Measurements from ENCODE around the gene SLC41A2. TPM values are rescaled to one million over a fixed set of nuclear protein-coding genes. Genes with fewer than 3 reads are reported as not detected.

The SLC41A2 gene
- total and polyA plus RNA-seq, 2 of the 13 experiments (the other 11 are each of a cell fraction or from before 2014, with no cell fraction given): 2.3 to 12.8 TPM

DNA sequence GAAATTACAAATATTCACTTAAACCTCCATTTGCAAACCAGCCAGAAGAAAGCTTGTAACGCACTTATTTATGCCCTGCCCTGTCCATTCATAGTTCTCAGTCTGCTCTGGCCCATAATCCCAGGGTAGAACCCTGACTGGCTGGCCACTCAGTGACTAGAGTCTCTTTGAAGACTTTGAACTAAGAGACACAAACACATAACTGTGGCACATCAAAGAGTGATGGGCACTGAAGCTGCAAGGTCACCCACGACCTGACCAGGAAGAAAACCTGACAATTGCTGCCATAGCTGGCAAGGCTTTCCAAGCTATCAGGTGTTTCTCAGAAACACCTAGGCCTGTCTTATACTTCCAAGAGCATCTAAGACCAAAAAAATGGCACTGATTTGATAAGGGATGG lies 28.7 kb downstream of the SLC41A2 start (continued):
- TF ChIP-seq ZNF232 (CRISPR knock-in tag; IDR thresholded peaks at IDR 0.05; ENCODE audit: borderline replicate concordance) (no peak), ZNF614 (CRISPR knock-in tag; IDR thresholded peaks at IDR 0.05; ENCODE audit: borderline replicate concordance) (no peak), SAP130 (CRISPR knock-in tag; IDR thresholded peaks at IDR 0.05; ENCODE audit: low read depth) (0 out of 2 replicates have a peak, but pooled peaks have one; percentile 11)
- TF ChIP-seq, protein P1, sequence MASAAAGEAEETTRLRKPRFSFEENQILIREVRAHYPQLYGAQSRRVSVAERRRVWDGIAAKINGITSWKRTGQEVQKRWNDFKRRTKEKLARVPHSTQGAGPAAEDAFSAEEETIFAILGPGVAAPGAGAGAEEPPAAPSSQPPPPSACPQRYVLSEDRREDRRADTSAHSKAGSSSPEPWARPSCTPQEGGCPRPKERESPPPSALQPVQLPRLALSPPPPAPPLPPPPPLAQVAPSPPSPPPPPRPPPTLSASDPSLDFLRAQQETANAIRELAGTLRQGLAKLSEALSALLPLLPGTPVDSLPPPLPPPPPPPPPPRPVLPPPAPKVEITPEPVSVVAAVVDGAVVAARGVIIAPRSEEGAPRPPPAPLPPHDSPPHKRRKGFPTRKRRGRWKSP (CRISPR knock-in tag; IDR thresholded peaks at IDR 0.05): no peak

DNA sequence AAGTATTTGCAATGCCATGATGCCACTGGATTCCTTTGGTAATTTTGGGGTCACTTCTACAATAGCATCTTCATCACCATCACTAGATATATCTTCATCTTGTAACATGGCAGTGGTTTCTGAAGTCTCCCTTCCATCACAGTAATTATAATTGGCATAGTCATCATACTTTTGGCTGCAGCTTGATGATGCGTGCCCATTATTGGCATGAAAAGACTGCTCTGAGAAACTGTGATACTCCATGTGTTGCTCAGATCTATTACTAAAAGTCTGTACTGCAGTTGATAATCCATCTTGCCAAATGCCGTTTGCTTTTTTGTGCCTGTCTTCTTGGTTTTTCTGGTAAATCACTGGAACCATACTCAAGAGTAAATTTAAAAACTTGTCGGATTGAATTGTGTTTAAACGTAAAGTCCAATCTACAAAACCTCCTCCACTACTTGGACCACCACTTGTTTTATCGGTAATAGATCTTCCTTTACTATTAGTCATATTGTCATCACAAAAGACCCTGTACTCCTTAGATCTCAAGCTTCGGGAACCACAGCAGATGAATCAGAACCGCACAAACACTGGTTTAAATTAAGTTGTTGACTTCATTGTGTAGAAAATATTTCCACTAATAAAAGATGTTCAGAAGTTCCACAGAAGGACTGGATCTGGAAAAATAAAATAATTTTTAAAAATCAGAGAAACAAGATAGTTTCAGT lies 29.9 kb downstream of the SLC41A2 start:
- Histone ChIP-seq H3K9me3 (ENCODE audit: low read length) (no peaks in the 10 kb centered on the region), H3K9ac (ENCODE audit: insufficient read depth, low read depth, low read length) (no peak overlapping the region), H4K20me1 (ENCODE audit: insufficient read depth, low read length) (no peaks in the 10 kb centered on the region), H3K4me3 (replicated peaks in 1 of 3; ENCODE audit: insufficient read depth in 1 of 3, low read depth in 2 of 3, low read length in 3 of 3) (no peak overlapping the region), H3K36me3 (replicated peaks in 1 of 2; ENCODE audit: control insufficient read depth in 1 of 2, insufficient read depth in 2 of 2, low read length in 2 of 2) (no peaks in the 10 kb centered on the region), H3K79me2 (ENCODE audit: insufficient read depth, low read length) (no peaks in the 10 kb centered on the region), H3K4me2 (ENCODE audit: low read depth, low read length) (no peak overlapping the region), H3K27ac (ENCODE audit: extremely low read length, insufficient read depth, low read length) (no peak overlapping the region), H3K4me1 (ENCODE audit: insufficient read depth, low read length) (peaks cover 24% of the 10 kb centered on the region), H2AFZ (ENCODE audit: low read length) (no peak overlapping the region), H3K27me3 (ENCODE audit: control insufficient read depth in 1 of 2, insufficient read depth in 2 of 2, low read length in 2 of 2) (no peaks in the 10 kb centered on the region)
- TF ChIP-seq, protein P2, sequence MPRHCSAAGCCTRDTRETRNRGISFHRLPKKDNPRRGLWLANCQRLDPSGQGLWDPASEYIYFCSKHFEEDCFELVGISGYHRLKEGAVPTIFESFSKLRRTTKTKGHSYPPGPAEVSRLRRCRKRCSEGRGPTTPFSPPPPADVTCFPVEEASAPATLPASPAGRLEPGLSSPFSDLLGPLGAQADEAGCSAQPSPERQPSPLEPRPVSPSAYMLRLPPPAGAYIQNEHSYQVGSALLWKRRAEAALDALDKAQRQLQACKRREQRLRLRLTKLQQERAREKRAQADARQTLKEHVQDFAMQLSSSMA (CRISPR knock-in tag; IDR thresholded peaks at IDR 0.05): no peak
- no peak for TF ChIP-seq PHF20 (CRISPR knock-in tag; IDR thresholded peaks at IDR 0.05)
- CTCF ChIA-PET (ENCODE audit: low intra/inter-chr PET ratio, low total read pairs): no interaction called here
- ATAC-seq (no peak), FAIRE-seq (no peak), DNase-seq (ENCODE audit: low spot score) (no peak)
- BruUV-seq (replicated peaks): no TSS peak
- WGBS (ENCODE audit: low lambda C conversion rate): 98% methylated on average over 7 of the region's 7 CpGs
- in situ Hi-C loops (cut with HindIII; ENCODE audit: extremely low pct_ligation_motif_present, low pct_unique_long_range_greater_than_20kb) (no loop called here), intact Hi-C loops (cut with micrococcal nuclease; ENCODE audit: unreplicated experiment) (no loop called here)
- POLR2A ChIA-PET: no interaction called here

All from HepG2 (cell line).